ENCODE data around the gene CCNC.
A peak's percentile ranks its signal among the peaks of the same experiment; 100 is the strongest.
"Not testable (repeated sequence)": the region's sequence is repeated elsewhere in the genome, so short reads cannot be mapped to it uniquely, and the experiment has no call there.

The CCNC gene

GRCh38 chr6:99603421-99604165 is 35.1 kb upstream of the CCNC start:
- DNase-seq (ENCODE audit: low spot score), result no peak

GRCh38 chr6:99602520-99603420 is 34.3 kb upstream of the CCNC start:
- no peak for DNase-seq (ENCODE audit: low spot score)

- DNase-seq (ENCODE audit: low spot score), result not testable (repeated sequence)
Measured at GRCh38 chr6:99594696-99595095, 26.2 kb upstream of the CCNC start.

- DNase-seq (ENCODE audit: low spot score), result no peak
Measured at GRCh38 chr6:99592900-99593299, 24.4 kb upstream of the CCNC start.

- DNase-seq (ENCODE audit: low spot score), result no peak
Measured at GRCh38 chr6:99591673-99592364, 23.4 kb upstream of the CCNC start.

GRCh38 chr6:99590728-99591672 is 22.5 kb upstream of the CCNC start:
- no peak for DNase-seq (ENCODE audit: low spot score)

- no peak for DNase-seq (ENCODE audit: low spot score)
Measured at GRCh38 chr6:99589907-99590493, 21.5 kb upstream of the CCNC start.

GRCh38 chr6:99589290-99589672 is 20.8 kb upstream of the CCNC start:
- no peak for DNase-seq (ENCODE audit: low spot score)

GRCh38 chr6:99588618-99589289 is 20.3 kb upstream of the CCNC start:
- DNase-seq (ENCODE audit: low spot score), result peak; percentile 66

- DNase-seq (ENCODE audit: low spot score), result no peak
Measured at GRCh38 chr6:99587792-99588191, 19.3 kb upstream of the CCNC start.

- no peak for DNase-seq (ENCODE audit: low spot score)
Measured at GRCh38 chr6:99579781-99580180, 11.3 kb upstream of the CCNC start.

- no peak for DNase-seq (ENCODE audit: low spot score)
Measured at GRCh38 chr6:99575544-99576227, 7.2 kb upstream of the CCNC start.

GRCh38 chr6:99573980-99574617 is 5.6 kb upstream of the CCNC start:
- DNase-seq (ENCODE audit: low spot score), result no peak

GRCh38 chr6:99563056-99563723 is 5.3 kb downstream of the CCNC start:
- DNase-seq (ENCODE audit: low spot score), result no peak

GRCh38 chr6:99560668-99561067 is 7.8 kb downstream of the CCNC start:
- DNase-seq (ENCODE audit: low spot score), result no peak

- no peak for DNase-seq (ENCODE audit: low spot score)
Measured at GRCh38 chr6:99559057-99559456, 9.4 kb downstream of the CCNC start.

GRCh38 chr6:99553888-99554287 is 14.6 kb downstream of the CCNC start:
- DNase-seq (ENCODE audit: low spot score), result no peak

GRCh38 chr6:99550046-99550748 is 18.3 kb downstream of the CCNC start:
- DNase-seq (ENCODE audit: low spot score), result no peak
